SU-DHL-6 (cell line): Measurements from ENCODE around the gene ATP8A2.

ENCODE experiments used
- CTCF ChIP-seq: fragments of 200-600 bp; sonication (generic); IDR thresholded peaks from one replicate; pipeline ENCODE4 v1.5.1; 2017; ENCODE audit warnings: antibody characterized with exemption, mild to moderate bottlenecking, low read length, moderate library complexity; ENCODE audit not compliant: insufficient read depth, poor library complexity, severe bottlenecking
- EZH2phosphoT487 ChIP-seq: fragments of 200-600 bp; sonication (generic), shearing (Covaris generic); conservative IDR thresholded peaks from 2 replicates; pipeline ENCODE4 v1.6.1; 2018; ENCODE audit warnings: mild to moderate bottlenecking, antibody characterized with exemption, low read length, moderate library complexity, mixed read lengths

GRCh38 chr13:25839371-25839770 lies 467.6 kb downstream of the ATP8A2 start:
- TF ChIP-seq CTCF (no peak), EZH2phosphoT487 (no peak)
